Measurements from ENCODE around the gene N4BP3. TPM values are rescaled to one million over a fixed set of nuclear protein-coding genes. Genes with fewer than 3 reads are reported as not detected.

The N4BP3 gene
- total and polyA plus RNA-seq, 2 experiments from 2014 or later = 9.8 to 58.2 TPM

GRCh38 chr5:178067755-178068154, 45.6 kb upstream of the N4BP3 start:
- H3K27ac Mint-ChIP-seq = no peak overlapping the region
- TF ChIP-seq ZNF331 (CRISPR knock-in tag; IDR thresholded peaks at IDR 0.05; ENCODE audit: low read depth) (no peak), ZNF114 (CRISPR knock-in tag; IDR thresholded peaks at IDR 0.05) (no peak)
- TF ChIP-seq, protein P1, sequence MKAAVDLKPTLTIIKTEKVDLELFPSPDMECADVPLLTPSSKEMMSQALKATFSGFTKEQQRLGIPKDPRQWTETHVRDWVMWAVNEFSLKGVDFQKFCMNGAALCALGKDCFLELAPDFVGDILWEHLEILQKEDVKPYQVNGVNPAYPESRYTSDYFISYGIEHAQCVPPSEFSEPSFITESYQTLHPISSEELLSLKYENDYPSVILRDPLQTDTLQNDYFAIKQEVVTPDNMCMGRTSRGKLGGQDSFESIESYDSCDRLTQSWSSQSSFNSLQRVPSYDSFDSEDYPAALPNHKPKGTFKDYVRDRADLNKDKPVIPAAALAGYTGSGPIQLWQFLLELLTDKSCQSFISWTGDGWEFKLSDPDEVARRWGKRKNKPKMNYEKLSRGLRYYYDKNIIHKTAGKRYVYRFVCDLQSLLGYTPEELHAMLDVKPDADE (IDR thresholded peaks at IDR 0.05) = no peak
- Histone ChIP-seq H4K20me1 (replicated peaks; ENCODE audit: insufficient read depth) (no peaks in the 10 kb centered on the region), H3K4me2 (no peak overlapping the region), H3K27ac (ENCODE audit: low read depth) (no peak overlapping the region), H3K79me2 (replicated peaks; ENCODE audit: insufficient read depth) (no peaks in the 10 kb centered on the region), H2AFZ (no peak overlapping the region), H3K4me1 (ENCODE audit: insufficient read depth) (no peaks in the 10 kb centered on the region), H3K36me3 (ENCODE audit: insufficient read depth) (no peaks in the 10 kb centered on the region), H3F3A (replicated peaks; ENCODE audit: low read depth) (no peaks in the 10 kb centered on the region), H3K9me2 (ENCODE audit: insufficient read depth) (no peaks in the 10 kb centered on the region), H3K27me3 (ENCODE audit: insufficient read depth) (no peaks in the 10 kb centered on the region), H3K4me3 (no peak overlapping the region)
- H3K27me3 Mint-ChIP-seq (ENCODE audit: insufficient read depth, low read depth, poor library complexity) = peaks cover 5% of the 10 kb centered on the region
- no peaks in the 10 kb centered on the region for H3K36me3 Mint-ChIP-seq (ENCODE audit: low read depth)
- H3K9me3 Mint-ChIP-seq = no peaks in the 10 kb centered on the region
- no peak for DNase-seq (ENCODE audit: low spot score)
- no peak overlapping the region for H3K4me3 Mint-ChIP-seq
- no peak for ATAC-seq
- peaks cover 8% of the 10 kb centered on the region for H3K4me1 Mint-ChIP-seq

DNA sequence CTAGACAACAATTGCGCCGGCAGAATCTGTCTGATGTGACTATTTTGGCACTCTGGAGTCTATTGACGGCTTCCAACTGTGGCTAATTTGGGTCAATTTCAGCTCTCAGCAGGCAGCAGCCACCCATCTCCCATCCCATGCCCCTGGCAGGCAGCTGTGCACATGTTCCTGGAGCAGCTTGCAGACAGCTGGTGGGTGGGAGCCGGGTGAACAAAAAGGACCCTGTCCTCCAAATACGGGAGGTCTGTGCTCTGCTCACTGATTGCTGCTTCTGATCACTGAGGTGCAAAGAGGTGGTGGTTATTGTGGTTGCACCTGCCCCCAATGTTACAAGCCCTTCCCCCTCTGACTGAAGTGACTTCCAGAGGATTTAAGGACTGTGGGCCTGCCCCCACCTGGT, 45.0 kb upstream of the N4BP3 start:
- H3K36me3 ChIP-seq (ENCODE audit: insufficient read depth) = no peaks in the 10 kb centered on the region
- DNase-seq (ENCODE audit: low spot score) = no peak

More for the DNA sequence above, 45.0 kb upstream of the N4BP3 start:
- H3K4me2 ChIP-seq = no peak overlapping the region
- no peaks in the 10 kb centered on the region for H4K20me1 ChIP-seq (replicated peaks; ENCODE audit: insufficient read depth)
- H3K27ac Mint-ChIP-seq = no peak overlapping the region
- no peaks in the 10 kb centered on the region for H3K9me2 ChIP-seq (ENCODE audit: insufficient read depth)
- H3K9me3 Mint-ChIP-seq = no peaks in the 10 kb centered on the region
- H3K4me1 Mint-ChIP-seq = peaks cover 8% of the 10 kb centered on the region
- H3F3A ChIP-seq (replicated peaks; ENCODE audit: low read depth) = no peaks in the 10 kb centered on the region
- H3K4me3 ChIP-seq = no peak overlapping the region
- ATAC-seq = no peak
- no peak overlapping the region for H2AFZ ChIP-seq
- H3K36me3 Mint-ChIP-seq (ENCODE audit: low read depth) = no peaks in the 10 kb centered on the region
- peaks cover 5% of the 10 kb centered on the region for H3K27me3 Mint-ChIP-seq (ENCODE audit: insufficient read depth, low read depth, poor library complexity)
- H3K27me3 ChIP-seq (ENCODE audit: insufficient read depth) = no peaks in the 10 kb centered on the region
- no peaks in the 10 kb centered on the region for H3K79me2 ChIP-seq (replicated peaks; ENCODE audit: insufficient read depth)
- no peak for TF ChIP-seq CTCF (conservative IDR thresholded peaks at IDR 0.05; ENCODE audit: low read depth in 2 of 2)
- no peak for TF ChIP-seq NANOG (IDR thresholded peaks at IDR 0.05; ENCODE audit: borderline replicate concordance)
- no peak for TF ChIP-seq ZNF114 (CRISPR knock-in tag; IDR thresholded peaks at IDR 0.05)
- TF ChIP-seq, protein P1 (IDR thresholded peaks at IDR 0.05) = no peak
- H3K4me1 ChIP-seq (ENCODE audit: insufficient read depth) = no peaks in the 10 kb centered on the region
- H3K4me3 Mint-ChIP-seq = no peak overlapping the region
- no peak overlapping the region for H3K27ac ChIP-seq (ENCODE audit: low read depth)
